Neutrophil (primary cell): ENCODE measurements around the gene VSIG8.
A peak's percentile ranks its signal among the peaks of the same experiment; 100 is the strongest.

Experiments
- H3K27ac ChIP-seq: fragments of 200-600 bp; sonication (generic); 2 replicates; pipeline ENCODE4 v1.5.1; 2016; ENCODE audit warnings: mild to moderate bottlenecking, moderate library complexity
- H3K27me3 ChIP-seq: fragments of 200-600 bp; sonication (generic); 2 replicates; pipeline ENCODE4 v1.6.0; 2016; ENCODE audit warnings: mild to moderate bottlenecking
- H3K36me3 ChIP-seq: fragments of 200-600 bp; sonication (generic); 2 replicates; pipeline ENCODE4 v1.5.1; 2017
- H3K4me1 ChIP-seq, 2 experiments: fragments of 200-600 bp in 1 of 2; sonication (generic) in 1 of 2; 1 replicate in 1 of 2; 2 replicates in 1 of 2; pipeline versions ENCODE4 v1.5.1 to v1.6.1; 2013 to 2016; ENCODE audit warnings: low read depth in 1 of 2, low read length in 1 of 2, mild to moderate bottlenecking in 1 of 2, moderate library complexity in 1 of 2; ENCODE audit not compliant: control insufficient read depth in 1 of 2, insufficient read depth in 1 of 2
- H3K4me3 ChIP-seq, 2 experiments: fragments of 200-600 bp in 1 of 2; sonication (generic) in 1 of 2; 1 replicate in 1 of 2; 2 replicates in 1 of 2; pipeline ENCODE4 v1.5.1; 2013 to 2016; ENCODE audit warnings: low read depth in 1 of 2, low read length in 1 of 2, mild to moderate bottlenecking in 1 of 2, moderate library complexity in 1 of 2
- H3K9me3 ChIP-seq: fragments of 200-600 bp; sonication (generic); 2 replicates; pipeline ENCODE4 v1.5.1; 2016
- CTCF ChIP-seq: fragments of 200-600 bp; sonication (generic); IDR thresholded peaks from 2 replicates; pipeline ENCODE4 v1.5.1; 2016; ENCODE audit warnings: antibody characterized with exemption

Gene VSIG8

GRCh38 chr1:159849626-159850366 lies 12.7 kb downstream of the VSIG8 start:
- Histone ChIP-seq H3K27me3 (peaks cover 13% of the 10 kb centered on the region), H3K4me3 (no peak overlapping the region), H3K36me3 (no peaks in the 10 kb centered on the region), H3K27ac (no peak overlapping the region), H3K9me3 (no peaks in the 10 kb centered on the region), H3K4me1 (peaks cover 34 to 38% of the 10 kb centered on the region in 2 experiments)
- no peak for TF ChIP-seq CTCF

GRCh38 chr1:159848326-159848725 lies 14.1 kb downstream of the VSIG8 start:
- no peaks in the 10 kb centered on the region for H3K36me3 ChIP-seq
- no peak for TF ChIP-seq CTCF
- no peak overlapping the region for H3K27ac ChIP-seq

GRCh38 chr1:159847231-159847630 lies 15.2 kb downstream of the VSIG8 start:
- Histone ChIP-seq H3K27ac (no peak overlapping the region), H3K9me3 (no peaks in the 10 kb centered on the region), H3K4me3 (no peak overlapping the region), H3K36me3 (no peaks in the 10 kb centered on the region), H3K4me1 (peaks cover 25 to 28% of the 10 kb centered on the region in 2 experiments), H3K27me3 (no peaks in the 10 kb centered on the region)
- TF ChIP-seq CTCF: no peak

More at GRCh38 chr1:159848326-159848725, 14.1 kb downstream of the VSIG8 start:
- Histone ChIP-seq H3K4me3 (no peak overlapping the region), H3K9me3 (no peaks in the 10 kb centered on the region), H3K4me1 (peaks cover 25 to 28% of the 10 kb centered on the region in 2 experiments), H3K27me3 (no peaks in the 10 kb centered on the region)

GRCh38 chr1:159845751-159846629 lies 16.5 kb downstream of the VSIG8 start:
- no peaks in the 10 kb centered on the region for H3K36me3 ChIP-seq
- H3K27ac ChIP-seq: peak overlapping the region; percentile 55
- no peaks in the 10 kb centered on the region for H3K27me3 ChIP-seq
- peaks cover 25 to 28% of the 10 kb centered on the region in 2 experiments for H3K4me1 ChIP-seq
- H3K4me3 ChIP-seq: no peak overlapping the region
- no peaks in the 10 kb centered on the region for H3K9me3 ChIP-seq
- no peak for TF ChIP-seq CTCF

GRCh38 chr1:159843459-159843858 lies 19.0 kb downstream of the VSIG8 start:
- no peaks in the 10 kb centered on the region for H3K9me3 ChIP-seq
- no peak for TF ChIP-seq CTCF

More at GRCh38 chr1:159843459-159843858, 19.0 kb downstream of the VSIG8 start:
- no peak overlapping the region for H3K4me3 ChIP-seq
- peaks cover 14 to 16% of the 10 kb centered on the region in 2 experiments for H3K4me1 ChIP-seq
- no peak overlapping the region for H3K27ac ChIP-seq
- no peaks in the 10 kb centered on the region for H3K27me3 ChIP-seq
- H3K36me3 ChIP-seq: no peaks in the 10 kb centered on the region
